Smooth muscle cell (in vitro differentiated cells): Measurements from ENCODE around the gene TIGD3. TPM values are rescaled to one million over a fixed set of nuclear protein-coding genes. Genes with fewer than 3 reads are reported as not detected.

Experiments
- DNase-seq: peaks from one replicate; lab custom pipeline; 2025; ENCODE audit not compliant: unreplicated experiment; lab: John Stamatoyannopoulos, UW
- H2AFZ ChIP-seq: fragments of 200-600 bp; sonication (generic); 2 replicates; pipeline ENCODE4 v1.6.0; 2016; ENCODE audit warnings: antibody characterized with exemption, low read depth, mild to moderate bottlenecking
- H3F3A ChIP-seq: fragments of 200-600 bp; sonication (generic); 2 replicates; pipeline ENCODE4 v1.6.0; 2017; ENCODE audit warnings: antibody characterized with exemption, low read depth
- H3K27ac ChIP-seq: fragments of 200-600 bp; sonication (generic); 2 replicates; pipeline ENCODE4 v1.5.1; 2016; ENCODE audit warnings: low read depth, mild to moderate bottlenecking
- H3K27me3 ChIP-seq: fragments of 200-600 bp; sonication (generic); 2 replicates; pipeline ENCODE4 v1.6.1; 2016; ENCODE audit warnings: low read depth, mild to moderate bottlenecking
- H3K36me3 ChIP-seq: fragments of 200-600 bp; sonication (generic); 2 replicates; pipeline ENCODE4 v1.5.1; 2016; ENCODE audit warnings: low read depth
- H3K4me1 ChIP-seq: fragments of 200-600 bp; sonication (generic); 2 replicates; pipeline ENCODE4 v1.5.1; 2016; ENCODE audit warnings: low read depth
- H3K4me2 ChIP-seq: fragments of 200-600 bp; sonication (generic); 2 replicates; pipeline ENCODE4 v1.6.0; 2016; ENCODE audit warnings: mild to moderate bottlenecking
- H3K4me3 ChIP-seq: fragments of 200-600 bp; sonication (generic); 2 replicates; pipeline ENCODE4 v1.5.1; 2016; ENCODE audit warnings: mild to moderate bottlenecking
- H3K79me2 ChIP-seq: fragments of 200-600 bp; sonication (generic); 2 replicates; pipeline ENCODE4 v1.6.0; 2016; ENCODE audit warnings: low read depth, mild to moderate bottlenecking
- H3K9ac ChIP-seq: fragments of 200-600 bp; sonication (generic); 2 replicates; pipeline ENCODE4 v1.6.0; 2016; ENCODE audit warnings: low read depth
- H3K9me3 ChIP-seq: fragments of 200-600 bp; sonication (generic); replicated peaks from 2 replicates; pipeline ENCODE4 v1.5.1; 2016; ENCODE audit warnings: low read depth
- H4K20me1 ChIP-seq: fragments of 200-600 bp; sonication (generic); 2 replicates; pipeline ENCODE4 v1.6.0; 2016; ENCODE audit warnings: low read depth
- CTCF ChIP-seq: fragments of 200-600 bp; sonication (generic); IDR thresholded peaks from 2 replicates; pipeline ENCODE4 v1.5.1; 2017; ENCODE audit warnings: borderline replicate concordance, mild to moderate bottlenecking, antibody characterized with exemption; ENCODE audit not compliant: insufficient read depth, poor library complexity, severe bottlenecking
- WGBS: methylation state at CpG from one replicate; pipeline ENCODE4 v1.1.7; 2016; ENCODE audit warnings: low lambda C conversion rate; 5-methylcytosine and 5-hydroxymethylcytosine counted together
- polyA plus RNA-seq: library from polyadenylated mRNA; unstranded; fragments of >200 nt; fragmentation: Nextera tagmentation; extraction: Ambion mirVana; gene quantifications from 2 replicates; pipeline ENCODE4 v1.2.1, GENCODE V29; 2016
- total RNA-seq: library from RNA; depleted of rRNA; stranded (reverse); fragments of >200 nt; gene quantifications from 2 replicates; pipeline ENCODE4 v1.2.3, GENCODE V29; 2014

TIGD3 gene
- total and polyA plus RNA-seq, 2 experiments from 2014 or later: 0.49 TPM; not detected in 1

- no peak overlapping the region for H2AFZ ChIP-seq
- no peak overlapping the region for H3K9ac ChIP-seq
- peak overlapping the region; percentile 97 for H3K27ac ChIP-seq
- peaks cover 8% of the 10 kb centered on the region for H3K4me1 ChIP-seq
- no peaks in the 10 kb centered on the region for H3K79me2 ChIP-seq
- no peaks in the 10 kb centered on the region for H3K27me3 ChIP-seq
- H3K9me3 ChIP-seq: no peaks in the 10 kb centered on the region
- no peaks in the 10 kb centered on the region for H3K36me3 ChIP-seq
- DNase-seq: no peak
- H4K20me1 ChIP-seq: no peaks in the 10 kb centered on the region
- no peak overlapping the region for H3K4me3 ChIP-seq
- no peak for TF ChIP-seq CTCF
- H3F3A ChIP-seq: peaks cover 18% of the 10 kb centered on the region
- 96% methylated on average over 16 of the region's 16 CpGs for whole genome bisulfite sequencing
- H3K4me2 ChIP-seq: no peak overlapping the region
These were observed 26.0 kb downstream of the TIGD3 start for GRCh38 chr11:65380460-65381119.

- no peak for DNase-seq
- peaks cover 2% of the 10 kb centered on the region for H3K79me2 ChIP-seq
- H3K9me3 ChIP-seq: no peaks in the 10 kb centered on the region
- H3K36me3 ChIP-seq: no peaks in the 10 kb centered on the region
- 8% methylated on average over 6 of the region's 6 CpGs for WGBS
- peak overlapping the region; percentile 19 for H3K4me3 ChIP-seq
- no peak for TF ChIP-seq CTCF
- H3K4me2 ChIP-seq: peak overlapping the region; percentile 77
- H3K27me3 ChIP-seq: no peaks in the 10 kb centered on the region
- no peak overlapping the region for H2AFZ ChIP-seq
- H4K20me1 ChIP-seq: no peaks in the 10 kb centered on the region
- peaks cover 13% of the 10 kb centered on the region for H3K4me1 ChIP-seq
- peak overlapping the region; percentile 90 for H3K9ac ChIP-seq
- peak overlapping the region; percentile 97 for H3K27ac ChIP-seq
- peaks cover 24% of the 10 kb centered on the region for H3F3A ChIP-seq
These were observed 27.1 kb downstream of the TIGD3 start for GRCh38 chr11:65381716-65382032.

- Histone ChIP-seq H3K27ac (peak within 1 kb of the TSS; percentile 97), H3F3A (peaks cover 24% of the 10 kb centered on the region), H3K4me2 (peak within 1 kb of the TSS; percentile 77), H3K9me3 (no peaks in the 10 kb centered on the region), H2AFZ (no peak within 1 kb of the TSS), H3K27me3 (no peaks in the 10 kb centered on the region), H3K4me1 (peaks cover 18% of the 10 kb centered on the region), H3K4me3 (peak within 1 kb of the TSS; percentile 30), H4K20me1 (no peaks in the 10 kb centered on the region), H3K9ac (peak within 1 kb of the TSS; percentile 90), H3K79me2 (peaks cover 8% of the 10 kb centered on the region), H3K36me3 (no peaks in the 10 kb centered on the region)
- peak; percentile 86 for DNase-seq
- peak; percentile 62 for TF ChIP-seq CTCF
- under 1% methylated on average over 26 of the region's 27 CpGs for WGBS
These were observed 27.7 kb downstream of the TIGD3 start, which contains the start of gene SLC25A45 for GRCh38 chr11:65382033-65382803. SLC25A45 (minus strand) TSS chr11:65382646; CDS start chr11:65381951, 695 bp downstream.
